ENCODE results near the gene CAMK2B.
"Not testable (repeated sequence)": the region's sequence is repeated elsewhere in the genome, so short reads cannot be mapped to it uniquely, and the experiment has no call there.

- not testable (repeated sequence) for TF ChIP-seq CTCF (IDR thresholded peaks at IDR 0.05; ENCODE audit: low read depth, low read length, poor library complexity, severe bottlenecking); EZH2phosphoT487 (IDR thresholded peaks at IDR 0.05; ENCODE audit: borderline replicate concordance, low read length)
These were observed 125.2 kb downstream of the CAMK2B start for GRCh38 chr7:44200163-44200562.
